ENCODE measurements around the gene SERBP1.

The SERBP1 gene

DNA sequence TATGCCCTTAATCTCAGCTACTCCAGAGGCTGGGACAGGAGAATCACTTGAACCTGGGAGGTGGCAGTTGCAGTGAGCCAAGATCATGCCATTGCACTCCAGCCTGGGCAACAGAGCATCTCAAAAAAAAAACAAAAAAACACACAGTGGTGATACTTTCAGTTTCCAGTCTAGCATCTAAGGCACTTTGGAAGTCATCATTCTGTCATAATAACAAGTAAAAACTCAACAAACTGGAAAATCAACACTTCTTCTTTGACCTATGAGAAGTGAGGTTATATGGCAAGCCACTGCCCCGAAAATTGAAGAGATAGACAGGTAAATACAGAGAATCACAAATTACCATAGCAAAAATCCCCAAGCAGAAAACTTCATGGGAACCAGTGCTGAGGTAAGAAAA is 70.6 kb downstream of the SERBP1 start:
- DNase-seq (ENCODE audit: low read depth in 2 of 2) = no peak

All from stimulated activated CD4-positive, alpha-beta T cell treated with anti-CD3 and anti-CD28 coated beads, Interleukin-15, amount 100 ng/mL, for 48 hours (primary cell).